Measurements from ENCODE around the gene JAZF1. TPM values are rescaled to one million over a fixed set of nuclear protein-coding genes. Genes with fewer than 3 reads are reported as not detected.

The JAZF1 gene
- total and polyA plus RNA-seq, 3 donors from 2014 or later: 38.5 to 51.0 (median 46.4) TPM

- TF ChIP-seq CTCF (IDR thresholded peaks at IDR 0.05) (no peak), POLR2A (IDR thresholded peaks at IDR 0.05) (no peak)
- intact Hi-C loops (cut with DNase I; ENCODE audit: low total_unique reads): no loop called here
- no peaks in the 10 kb centered on the region for H3K36me3 ChIP-seq (ENCODE audit: low read depth, missing control alignments)
- no peak overlapping the region for H3K4me3 ChIP-seq
- 48 to 70% methylated on average over 3 to 5 of the region's 5 CpGs for WGBS, 2 donors
- peak overlapping the region in 1 of 2 donors; percentile 28 for H3K27ac ChIP-seq
- H3K4me1 ChIP-seq: peaks cover 39% of the 10 kb centered on the region
- DNase-seq: no peak
- H3K27me3 ChIP-seq: no peaks in the 10 kb centered on the region
- H3K9me3 ChIP-seq: no peaks in the 10 kb centered on the region
These were observed 310.0 kb downstream of the JAZF1 start for GRCh38 chr7:27870595-27870994.

GRCh38 chr7:27869056-27869455 is 311.5 kb downstream of the JAZF1 start:
- H3K27ac ChIP-seq: no peak overlapping the region
- TF ChIP-seq POLR2A (IDR thresholded peaks at IDR 0.05): no peak
- TF ChIP-seq CTCF (IDR thresholded peaks at IDR 0.05): no peak

GRCh38 chr7:27868131-27868550 is 312.5 kb downstream of the JAZF1 start:
- 95 to 96% methylated on average over 15 of the region's 15 CpGs for WGBS, 2 donors
- Histone ChIP-seq H3K27ac (no peak overlapping the region), H3K9me3 (no peaks in the 10 kb centered on the region), H3K36me3 (ENCODE audit: low read depth, missing control alignments) (no peaks in the 10 kb centered on the region), H3K4me1 (peaks cover 19% of the 10 kb centered on the region), H3K4me3 (no peak overlapping the region), H3K27me3 (no peaks in the 10 kb centered on the region)
- intact Hi-C loops (cut with DNase I; ENCODE audit: low total_unique reads): no loop called here
- no peak for DNase-seq
- TF ChIP-seq POLR2A (IDR thresholded peaks at IDR 0.05): no peak
- TF ChIP-seq CTCF (IDR thresholded peaks at IDR 0.05): no peak

More at GRCh38 chr7:27869056-27869455, 311.5 kb downstream of the JAZF1 start:
- WGBS, 2 donors: 86 to 91% methylated on average over 7 of the region's 7 CpGs
- intact Hi-C loops (cut with DNase I; ENCODE audit: low total_unique reads): no loop called here
- Histone ChIP-seq H3K27me3 (no peaks in the 10 kb centered on the region), H3K4me3 (no peak overlapping the region), H3K36me3 (ENCODE audit: low read depth, missing control alignments) (no peaks in the 10 kb centered on the region), H3K9me3 (no peaks in the 10 kb centered on the region), H3K4me1 (peaks cover 28% of the 10 kb centered on the region)
- DNase-seq: no peak

- WGBS, 2 donors: 73 to 77% methylated on average over 17 of the region's 17 CpGs
These were observed 313.5 kb downstream of the JAZF1 start for GRCh38 chr7:27866828-27867672.

More at GRCh38 chr7:27866828-27867672, 313.5 kb downstream of the JAZF1 start:
- H3K9me3 ChIP-seq: no peaks in the 10 kb centered on the region
- TF ChIP-seq CTCF (IDR thresholded peaks at IDR 0.05) (no peak), POLR2A (IDR thresholded peaks at IDR 0.05) (no peak)
- H3K27ac ChIP-seq: no peak overlapping the region
- H3K27me3 ChIP-seq: no peaks in the 10 kb centered on the region
- peaks cover 9% of the 10 kb centered on the region for H3K4me1 ChIP-seq
- H3K4me3 ChIP-seq: no peak overlapping the region
- H3K36me3 ChIP-seq (ENCODE audit: low read depth, missing control alignments): no peaks in the 10 kb centered on the region
- no peak for DNase-seq
- intact Hi-C loops (cut with DNase I; ENCODE audit: low total_unique reads): no loop called here

All from testis (tissue), 3 donors.